Measurements from ENCODE around the gene AP1G2. TPM values are rescaled to one million over a fixed set of nuclear protein-coding genes. Genes with fewer than 3 reads are reported as not detected.

The AP1G2 gene
- total RNA-seq, 2 donors from 2014 or later: 268 to 313 TPM

GRCh38 chr14:23551266-23552028, 16.1 kb downstream of the AP1G2 start, which contains the start of gene ZFHX2:
Gene ZFHX2 (minus strand): TSS chr14:23551765. CDS start chr14:23535325, 16,440 bp downstream.
- Mint-ChIP-seq H3K27me3 (no peaks in the 10 kb centered on the region), H3K4me3 (no peak within 1 kb of the TSS), H3K4me1 (peaks cover 15% of the 10 kb centered on the region), H3K36me3 (ENCODE audit: low read depth) (no peaks in the 10 kb centered on the region), H3K27ac (no peak within 1 kb of the TSS)
- DNase-seq (peak; percentile 50 to 63 (median 63)), ATAC-seq (peak; percentile 62)
- H3K9me3 ChIP-seq (ENCODE audit: control insufficient read depth, low read length, poor library complexity, severe bottlenecking): no peaks in the 10 kb centered on the region

DNA sequence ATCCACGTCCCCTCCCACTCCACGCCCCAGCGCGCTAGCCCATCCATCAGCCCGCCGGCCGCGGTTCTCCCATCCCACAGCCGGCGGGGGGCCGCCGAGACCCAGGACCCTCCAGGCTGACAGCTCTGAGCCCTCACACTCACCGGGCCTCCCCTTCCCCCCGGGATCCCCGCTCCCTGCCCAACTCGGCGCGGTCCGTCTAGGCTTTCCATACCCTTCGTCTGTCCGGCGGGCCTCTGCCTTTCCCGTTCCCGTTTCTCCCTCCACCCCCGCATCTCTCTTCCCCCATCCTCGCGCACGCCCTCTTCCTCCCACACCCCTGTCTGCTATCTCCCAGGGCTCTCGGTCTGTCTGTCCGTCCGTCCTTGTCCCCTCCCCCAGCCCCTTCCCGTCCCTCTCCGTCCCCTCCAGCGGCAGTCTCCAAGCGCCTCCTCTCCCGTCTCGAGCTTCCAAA, 16.8 kb downstream of the AP1G2 start:
- H3K36me3 Mint-ChIP-seq (ENCODE audit: low read depth): no peaks in the 10 kb centered on the region
- no peaks in the 10 kb centered on the region for H3K9me3 ChIP-seq (ENCODE audit: control insufficient read depth, low read length, poor library complexity, severe bottlenecking)
- no peaks in the 10 kb centered on the region for H3K27me3 Mint-ChIP-seq
- H3K4me3 Mint-ChIP-seq: no peak overlapping the region
- H3K4me1 Mint-ChIP-seq: peaks cover 11% of the 10 kb centered on the region
- DNase-seq (no peak), ATAC-seq (no peak)
- H3K27ac Mint-ChIP-seq: no peak overlapping the region

DNA sequence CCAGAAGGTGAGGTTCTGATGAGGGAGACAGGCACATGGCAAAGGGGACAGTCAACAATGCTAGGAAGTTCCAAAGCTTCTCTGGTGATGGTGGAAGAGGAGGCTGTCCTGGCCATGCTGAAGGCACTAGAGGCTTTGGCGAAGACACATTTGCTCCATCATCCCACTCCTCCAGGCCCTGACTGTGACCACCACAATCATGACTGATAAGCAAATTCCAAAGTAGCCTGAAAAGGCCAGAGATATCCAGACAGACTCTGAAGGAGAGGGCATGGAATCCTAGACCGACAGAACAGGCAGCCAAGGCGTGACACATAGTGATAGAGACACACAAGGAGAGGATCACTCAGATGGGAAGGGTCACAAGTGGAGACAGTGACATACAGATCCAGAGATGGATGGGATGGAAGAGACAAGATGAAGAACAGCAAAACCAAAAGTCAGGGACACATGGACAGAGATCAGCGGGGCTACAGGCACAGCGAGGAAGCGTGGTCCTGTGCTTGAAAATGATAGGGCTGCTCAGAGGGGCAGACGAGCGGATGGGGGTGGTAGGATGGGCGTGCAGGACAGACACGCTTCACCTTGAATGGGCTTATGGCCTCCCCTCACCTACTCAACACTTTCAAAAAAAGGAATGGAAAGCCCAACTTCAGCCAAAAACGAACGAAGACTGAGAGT, 17.3 kb downstream of the AP1G2 start:
- Mint-ChIP-seq H3K27me3 (peaks cover 2% of the 10 kb centered on the region), H3K4me1 (peaks cover 10% of the 10 kb centered on the region), H3K27ac (no peak overlapping the region), H3K36me3 (ENCODE audit: low read depth) (peaks cover 2% of the 10 kb centered on the region), H3K4me3 (no peak overlapping the region)
- no peak for DNase-seq
- no peaks in the 10 kb centered on the region for H3K9me3 ChIP-seq (ENCODE audit: control insufficient read depth, low read length, poor library complexity, severe bottlenecking)
- ATAC-seq: no peak

DNA sequence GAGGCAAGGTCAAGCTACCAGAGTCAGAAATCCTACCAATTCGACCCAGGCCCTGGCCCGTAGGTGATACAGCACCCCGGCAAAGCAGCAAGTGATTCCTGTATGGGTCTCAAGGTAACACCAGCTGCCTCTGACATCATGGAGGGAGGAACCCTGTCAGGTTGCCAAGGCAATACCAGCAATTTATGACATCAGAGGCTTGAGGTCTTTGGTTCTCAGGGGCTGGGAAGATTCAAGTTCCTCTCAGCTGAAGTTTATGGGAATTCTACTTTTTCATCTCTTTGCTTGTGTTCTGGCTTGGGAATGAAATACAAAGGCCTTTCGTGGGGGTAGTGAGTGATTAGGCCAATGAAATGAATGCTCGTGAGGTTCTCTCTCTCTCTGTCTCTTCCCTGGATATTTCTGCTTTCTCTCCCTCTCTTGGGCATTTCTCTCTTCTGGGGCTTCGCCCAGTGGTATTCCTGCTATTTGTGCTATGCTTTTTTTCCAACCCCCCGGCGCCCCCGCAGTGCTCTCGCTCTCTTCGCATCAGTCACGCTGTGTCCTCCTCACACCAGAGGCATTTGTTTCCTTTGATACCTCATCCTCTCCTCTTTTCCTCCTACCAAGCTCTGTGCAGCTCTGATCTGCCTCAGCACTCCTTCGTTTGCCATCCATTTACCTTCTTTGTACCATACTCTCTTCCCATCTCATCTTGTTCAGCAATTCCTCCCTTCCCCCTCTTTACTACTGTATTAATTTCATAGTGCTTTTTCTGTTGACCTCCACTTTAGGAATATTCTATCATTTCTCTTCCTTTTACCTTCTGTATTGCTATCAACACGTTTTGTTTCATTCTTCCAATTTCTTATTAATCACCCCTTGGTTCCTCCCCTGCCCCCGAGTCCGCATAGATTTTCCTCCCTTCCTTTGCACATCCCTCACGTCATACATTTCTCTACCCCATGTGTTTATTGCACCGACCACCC, 19.0 kb downstream of the AP1G2 start:
- Mint-ChIP-seq H3K36me3 (ENCODE audit: low read depth) (peaks cover 2% of the 10 kb centered on the region), H3K27ac (no peak overlapping the region), H3K27me3 (peaks cover 6% of the 10 kb centered on the region), H3K4me3 (no peak overlapping the region), H3K4me1 (peaks cover 9% of the 10 kb centered on the region)
- DNase-seq (no peak), ATAC-seq (no peak)
- H3K9me3 ChIP-seq (ENCODE audit: control insufficient read depth, low read length, poor library complexity, severe bottlenecking): no peaks in the 10 kb centered on the region

DNA sequence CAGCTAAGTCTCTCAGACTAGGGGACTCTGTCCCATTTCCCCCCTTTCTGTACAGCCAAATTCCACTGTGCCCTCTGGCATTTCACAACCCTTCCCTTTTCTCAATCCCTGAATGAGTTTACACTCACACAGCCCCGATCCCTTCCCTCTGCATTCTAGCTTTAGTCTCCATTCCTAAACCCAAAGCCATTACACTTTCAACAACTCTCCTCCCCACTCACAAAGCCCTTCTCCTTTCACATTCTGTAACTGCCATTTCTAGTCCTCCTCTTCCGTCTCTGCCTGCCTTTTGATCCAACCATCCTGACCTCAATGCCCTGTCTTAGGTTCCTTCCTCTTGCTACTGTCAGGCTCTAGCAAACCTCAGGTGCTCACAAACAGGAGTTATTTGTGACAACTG, 19.7 kb downstream of the AP1G2 start:
- peaks cover 6% of the 10 kb centered on the region for H3K27me3 Mint-ChIP-seq
- H3K9me3 ChIP-seq (ENCODE audit: control insufficient read depth, low read length, poor library complexity, severe bottlenecking): no peaks in the 10 kb centered on the region
- peaks cover 2% of the 10 kb centered on the region for H3K36me3 Mint-ChIP-seq (ENCODE audit: low read depth)
- ATAC-seq: no peak
- no peak for DNase-seq
- H3K4me1 Mint-ChIP-seq: peaks cover 9% of the 10 kb centered on the region
- no peak overlapping the region for H3K27ac Mint-ChIP-seq
- H3K4me3 Mint-ChIP-seq: no peak overlapping the region

GRCh38 chr14:23546450-23547035, 21.0 kb downstream of the AP1G2 start:
- Mint-ChIP-seq H3K27ac (no peak overlapping the region), H3K4me3 (no peak overlapping the region), H3K4me1 (peaks cover 11% of the 10 kb centered on the region), H3K27me3 (peaks cover 14% of the 10 kb centered on the region), H3K36me3 (ENCODE audit: low read depth) (peaks cover 6% of the 10 kb centered on the region)
- DNase-seq: no peak
- no peak for ATAC-seq
- H3K9me3 ChIP-seq (ENCODE audit: control insufficient read depth, low read length, poor library complexity, severe bottlenecking): no peaks in the 10 kb centered on the region

DNA sequence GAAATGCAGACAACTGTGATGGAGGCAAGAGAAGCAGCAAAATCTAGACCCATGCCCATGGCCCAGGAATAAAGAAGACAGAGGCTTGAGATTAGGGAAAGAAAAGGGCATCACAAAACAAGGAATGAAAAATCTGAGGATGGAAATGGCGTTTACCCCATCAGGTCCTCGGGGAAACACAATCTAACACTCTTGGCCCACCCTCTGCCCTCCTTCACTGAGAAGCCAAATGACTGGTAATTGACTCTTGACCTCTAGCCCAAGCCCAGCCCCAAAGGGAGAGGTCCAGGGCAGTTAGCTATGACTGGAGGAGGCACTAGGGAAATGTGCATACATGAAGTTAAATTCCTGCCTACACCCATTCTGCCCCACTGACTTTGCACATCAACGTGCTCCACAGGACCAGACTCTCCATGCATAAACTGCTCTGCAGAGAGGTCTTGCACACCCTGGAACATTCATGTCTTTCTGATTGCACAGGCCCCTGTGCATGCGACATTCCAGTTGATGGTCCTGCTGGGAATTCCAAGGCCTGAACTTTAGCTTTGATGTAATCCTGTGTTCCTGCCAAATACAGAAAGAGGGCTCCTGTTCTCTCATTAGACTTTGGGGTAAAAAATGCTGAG, 21.7 kb downstream of the AP1G2 start:
- Mint-ChIP-seq H3K27me3 (peaks cover 14% of the 10 kb centered on the region), H3K4me3 (no peak overlapping the region), H3K27ac (peak overlapping the region; percentile 16), H3K36me3 (ENCODE audit: low read depth) (peaks cover 6% of the 10 kb centered on the region), H3K4me1 (peaks cover 9% of the 10 kb centered on the region)
- DNase-seq: no peak
- H3K9me3 ChIP-seq (ENCODE audit: control insufficient read depth, low read length, poor library complexity, severe bottlenecking): no peaks in the 10 kb centered on the region
- no peak for ATAC-seq

DNA sequence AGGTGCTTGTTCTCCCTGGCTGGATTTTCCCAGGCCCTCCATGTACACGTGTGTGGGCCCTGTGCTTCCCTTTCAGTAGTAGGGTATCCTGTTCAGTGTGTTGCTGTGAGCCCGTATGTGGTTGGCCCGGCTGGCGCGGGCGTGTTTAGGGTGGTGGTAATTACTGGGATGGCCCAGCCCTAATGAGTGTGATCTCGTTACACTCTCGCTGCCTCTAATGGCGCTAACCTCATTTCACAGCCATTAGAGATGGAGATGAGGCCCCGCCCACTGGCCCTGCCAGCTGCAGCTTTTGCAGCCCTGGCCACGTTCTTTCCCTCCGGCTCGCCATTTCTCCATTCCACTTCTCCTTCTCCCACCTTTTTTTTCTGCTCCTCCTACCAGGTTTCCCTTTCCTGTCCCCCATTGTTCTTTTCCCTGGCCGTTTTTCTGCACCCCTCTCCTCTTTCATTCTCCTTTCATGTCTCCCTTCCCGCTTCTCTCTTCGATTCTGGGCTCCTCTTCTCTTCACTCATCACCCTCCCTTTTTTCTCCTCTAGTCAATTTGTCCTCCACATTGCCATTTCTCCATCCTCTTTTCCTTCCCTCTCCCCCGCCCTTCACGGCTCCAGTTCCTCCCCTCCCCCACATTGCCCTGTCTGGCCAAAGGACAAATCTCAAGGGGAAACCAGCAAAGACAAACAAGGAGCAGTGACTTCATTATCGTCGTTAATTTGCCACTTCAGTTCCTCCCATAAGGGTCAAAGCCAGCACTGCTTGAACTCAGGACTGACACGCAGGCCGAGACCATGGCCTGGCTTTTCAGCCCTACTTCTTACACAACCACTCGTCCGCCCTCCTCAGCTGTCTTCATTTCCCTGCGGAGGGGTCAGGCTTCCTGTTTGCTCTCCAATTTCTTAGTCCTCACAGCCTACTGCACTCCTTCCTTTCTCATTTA, 22.8 kb downstream of the AP1G2 start:
- peak overlapping the region; percentile 16 for H3K27ac Mint-ChIP-seq
- peaks cover 9% of the 10 kb centered on the region for H3K4me1 Mint-ChIP-seq
- peak overlapping the region; percentile 1 for H3K4me3 Mint-ChIP-seq
- no peak for DNase-seq
- no peak for ATAC-seq
- H3K9me3 ChIP-seq (ENCODE audit: control insufficient read depth, low read length, poor library complexity, severe bottlenecking): no peaks in the 10 kb centered on the region
- H3K36me3 Mint-ChIP-seq (ENCODE audit: low read depth): peaks cover 6% of the 10 kb centered on the region
- H3K27me3 Mint-ChIP-seq: peaks cover 14% of the 10 kb centered on the region

DNA sequence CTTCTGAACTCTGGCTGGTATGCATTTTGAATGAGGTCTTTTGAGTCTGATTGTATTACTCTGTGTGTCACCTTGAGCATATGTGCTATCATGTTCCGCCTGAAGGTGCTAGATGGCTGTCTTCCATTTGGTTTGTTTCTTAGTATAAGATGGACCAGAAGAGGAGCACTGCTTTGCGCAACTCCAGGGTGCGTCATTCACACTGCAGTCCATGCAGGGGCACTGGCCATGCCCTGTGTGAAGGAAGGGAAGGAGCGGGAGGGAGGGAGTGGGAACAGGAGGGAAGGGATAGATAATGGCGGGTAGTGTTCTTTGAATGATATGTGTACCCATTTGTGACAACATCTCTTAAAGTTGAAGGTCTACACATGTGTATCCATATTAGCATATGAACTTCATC, 24.2 kb downstream of the AP1G2 start:
- no peak overlapping the region for H3K27ac Mint-ChIP-seq
- no peaks in the 10 kb centered on the region for H3K9me3 ChIP-seq (ENCODE audit: control insufficient read depth, low read length, poor library complexity, severe bottlenecking)
- DNase-seq: no peak
- no peak overlapping the region for H3K4me3 Mint-ChIP-seq
- peaks cover 6% of the 10 kb centered on the region for H3K36me3 Mint-ChIP-seq (ENCODE audit: low read depth)
- peaks cover 14% of the 10 kb centered on the region for H3K27me3 Mint-ChIP-seq
- no peak for ATAC-seq
- peaks cover 17% of the 10 kb centered on the region for H3K4me1 Mint-ChIP-seq

GRCh38 chr14:23542261-23542660, 25.3 kb downstream of the AP1G2 start:
- DNase-seq: no peak
- no peak overlapping the region for H3K27ac Mint-ChIP-seq
- ATAC-seq: no peak
- peaks cover 6% of the 10 kb centered on the region for H3K36me3 Mint-ChIP-seq (ENCODE audit: low read depth)
- peaks cover 14% of the 10 kb centered on the region for H3K27me3 Mint-ChIP-seq
- H3K9me3 ChIP-seq (ENCODE audit: control insufficient read depth, low read length, poor library complexity, severe bottlenecking): no peaks in the 10 kb centered on the region
- no peak overlapping the region for H3K4me3 Mint-ChIP-seq
- peaks cover 17% of the 10 kb centered on the region for H3K4me1 Mint-ChIP-seq

GRCh38 chr14:23540141-23540469, 27.5 kb downstream of the AP1G2 start:
- no peak for ATAC-seq
- H3K36me3 Mint-ChIP-seq (ENCODE audit: low read depth): peaks cover 4% of the 10 kb centered on the region
- no peaks in the 10 kb centered on the region for H3K9me3 ChIP-seq (ENCODE audit: control insufficient read depth, low read length, poor library complexity, severe bottlenecking)
- no peak overlapping the region for H3K27ac Mint-ChIP-seq
- no peak overlapping the region for H3K4me3 Mint-ChIP-seq
- H3K4me1 Mint-ChIP-seq: peaks cover 13% of the 10 kb centered on the region
- H3K27me3 Mint-ChIP-seq: peaks cover 10% of the 10 kb centered on the region
- no peak for DNase-seq
